ENCODE results near the gene USP49.

GRCh38 chr6:41936073-41936837 lies 41.1 kb upstream of the USP49 start:
- TF ChIP-seq POLR2A (IDR thresholded peaks at IDR 0.05; ENCODE audit: borderline replicate concordance, extremely low read depth, insufficient read depth, insufficient read length) (no peak), CTCF (IDR thresholded peaks at IDR 0.05 in 2 of 3, conservative IDR thresholded peaks at IDR 0.05 in 1 of 3; ENCODE audit: borderline replicate concordance in 1 of 3, insufficient read depth in 1 of 3, low read depth in 2 of 3, low read length in 2 of 3) (peak; percentile 64 to 92 (median 84); a peak in 5 of 6 replicates), ATF3 (IDR thresholded peaks at IDR 0.05) (no peak), ZNF274 (IDR thresholded peaks at IDR 0.05; ENCODE audit: low read depth, low read length) (no peak), CEBPB (IDR thresholded peaks at IDR 0.05; ENCODE audit: low read depth) (peak; percentile 69)

All from HCT116 (cell line).